BLaER1 treated with 17β-estradiol and CSF1 and Interleukin-3, amounts not matched to agents 10 nM and 100 nM (cell line): ENCODE measurements around the gene IVNS1ABP.
"Not testable (repeated sequence)": the region's sequence is repeated elsewhere in the genome, so short reads cannot be mapped to it uniquely, and the experiment has no call there.

Experiments
- H3K27ac ChIP-seq, 11 experiments: shearing (Covaris generic); formaldehyde crosslinking; 2 replicates each; pipeline ENCODE4 v1.8.1; 2022
- H3K27me3 ChIP-seq, 11 experiments: shearing (Covaris generic); formaldehyde crosslinking; 2 replicates each; pipeline ENCODE4 v1.8.1; 2022
- H3K36me3 ChIP-seq, 11 experiments: shearing (Covaris generic); formaldehyde crosslinking; 2 replicates each; pipeline ENCODE4 v1.8.1; 2022
- H3K4me1 ChIP-seq, 10 experiments: shearing (Covaris generic); formaldehyde crosslinking; 2 replicates each; pipeline ENCODE4 v1.8.1; 2022
- H3K4me2 ChIP-seq, 11 experiments: shearing (Covaris generic); formaldehyde crosslinking; 2 replicates each; pipeline ENCODE4 v1.8.1; 2022
- H3K4me3 ChIP-seq, 10 experiments: shearing (Covaris generic); formaldehyde crosslinking; 2 replicates each; pipeline ENCODE4 v1.8.1; 2022
- H3K9ac ChIP-seq, 11 experiments: shearing (Covaris generic); formaldehyde crosslinking; 2 replicates each; pipeline ENCODE4 v1.8.1; 2022
- H3K9me3 ChIP-seq, 11 experiments: shearing (Covaris generic); formaldehyde crosslinking; replicated peaks in 1 of 11; 2 replicates each; pipeline ENCODE4 v1.8.1; 2022
- H4K20me1 ChIP-seq, 11 experiments: shearing (Covaris generic); formaldehyde crosslinking; 2 replicates each; pipeline ENCODE4 v1.8.1; 2022
- Cebpa-rat ChIP-seq, 11 experiments: shearing (Covaris generic); IDR thresholded peaks; 2 replicates each; pipeline ENCODE4 v1.8.1; 2022

The IVNS1ABP gene

DNA sequence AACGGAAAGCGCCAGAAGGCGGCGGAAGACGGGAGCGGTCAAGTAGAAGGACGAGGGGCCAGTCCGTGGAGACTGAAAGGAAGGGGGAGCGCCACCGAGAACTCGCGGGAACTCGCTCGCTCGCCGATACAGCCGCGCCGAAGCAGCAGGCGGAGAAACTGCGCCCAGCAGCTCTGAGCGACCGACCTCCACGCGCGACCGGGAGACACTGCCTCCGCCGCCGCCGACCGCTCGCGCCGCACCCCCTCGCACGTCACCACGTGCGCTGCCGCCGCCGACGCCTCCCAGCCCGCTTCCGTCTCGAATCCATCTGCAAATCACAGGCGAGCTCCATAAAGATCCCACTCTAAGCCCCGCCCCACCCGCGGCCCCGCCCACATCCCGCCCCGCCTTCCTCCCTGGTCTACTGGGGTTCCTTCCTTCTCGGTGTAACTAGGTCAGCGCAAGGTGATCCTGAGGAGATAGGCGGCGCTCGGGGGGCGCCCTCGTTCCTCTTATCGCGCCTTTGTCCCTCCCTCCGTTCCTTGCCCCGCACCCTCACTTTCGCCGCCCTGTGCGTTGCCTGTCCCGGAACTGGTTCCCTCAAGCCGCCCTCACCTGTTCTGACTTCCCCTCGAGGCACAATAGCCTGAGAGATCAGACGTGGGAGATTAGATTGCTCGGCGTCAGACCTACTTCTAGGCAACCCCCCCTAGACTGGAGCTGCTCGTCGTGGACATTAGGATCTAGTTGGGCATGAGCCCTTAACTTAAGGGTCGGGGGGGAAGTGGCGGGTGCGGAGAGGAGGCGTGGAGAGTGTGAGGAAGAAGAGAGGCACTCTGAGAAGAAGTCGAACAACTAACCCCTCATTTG lies at the start of gene IVNS1ABP:
Gene IVNS1ABP (minus strand): TSS at position 210 of the 852 bp plus-strand sequence. CDS start 7,750 bp downstream, outside the sequence.
- Histone ChIP-seq H3K9me3 (peaks cover 14 to 19% (median 17%) of the 10 kb centered on the region in 11 experiments; a peak in 19 of 22 replicates), H3K4me3 (peak within 1 kb of the TSS; percentile 87 to 100 (median 92)), H3K36me3 (peaks cover 3 to 28% (median 5%) of the 10 kb centered on the region in 11 experiments; a peak in 13 of 22 replicates), H3K4me1 (peaks cover 37 to 49% (median 42%) of the 10 kb centered on the region in 10 experiments), H3K9ac (peak within 1 kb of the TSS; percentile 95 to 100 (median 98)), H3K27ac (peak within 1 kb of the TSS; percentile 95 to 100 (median 98)), H3K27me3 (no peaks in the 10 kb centered on the region), H4K20me1 (peaks cover 38 to 47% (median 43%) of the 10 kb centered on the region in 11 experiments), H3K4me2 (peak within 1 kb of the TSS; percentile 88 to 96 (median 91))
- TF ChIP-seq Cebpa-rat (IDR thresholded peaks at IDR 0.05), result no peak

DNA sequence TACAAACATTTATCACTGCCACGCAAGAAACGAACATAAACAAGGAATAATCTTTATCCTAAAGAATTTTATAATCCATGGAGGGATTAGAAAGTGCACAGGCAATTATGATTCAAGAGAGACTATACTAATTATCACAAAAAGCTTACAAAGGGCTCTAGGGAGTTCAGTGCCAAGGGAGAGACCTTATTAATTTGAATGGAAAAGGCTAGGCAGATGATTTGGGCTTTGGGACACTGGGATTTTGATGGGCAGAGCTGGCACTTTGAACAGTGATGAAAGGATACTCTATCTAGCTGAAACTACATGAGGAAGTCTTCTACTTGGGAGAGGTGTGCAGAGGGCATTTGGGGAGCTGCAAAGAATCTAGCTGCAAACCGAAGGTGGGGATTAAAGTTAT lies 48.9 kb upstream of the IVNS1ABP start:
- Histone ChIP-seq H3K9me3 (peaks cover 8 to 44% (median 11%) of the 10 kb centered on the region in 11 experiments; a peak in 20 of 22 replicates), H3K27ac (no peak overlapping the region), H3K4me1 (peaks cover 0 to 60% (median 5%) of the 10 kb centered on the region in 10 experiments; a peak in 9 of 20 replicates), H3K27me3 (no peaks in the 10 kb centered on the region), H3K36me3 (no peaks in the 10 kb centered on the region), H4K20me1 (no peaks in the 10 kb centered on the region), H3K4me3 (no peak overlapping the region), H3K4me2 (peak overlapping the region in 1 of 11 experiments; percentile 17; a peak in 1 of 22 replicates), H3K9ac (no peak overlapping the region)
- no peak for TF ChIP-seq Cebpa-rat (IDR thresholded peaks at IDR 0.05)

DNA sequence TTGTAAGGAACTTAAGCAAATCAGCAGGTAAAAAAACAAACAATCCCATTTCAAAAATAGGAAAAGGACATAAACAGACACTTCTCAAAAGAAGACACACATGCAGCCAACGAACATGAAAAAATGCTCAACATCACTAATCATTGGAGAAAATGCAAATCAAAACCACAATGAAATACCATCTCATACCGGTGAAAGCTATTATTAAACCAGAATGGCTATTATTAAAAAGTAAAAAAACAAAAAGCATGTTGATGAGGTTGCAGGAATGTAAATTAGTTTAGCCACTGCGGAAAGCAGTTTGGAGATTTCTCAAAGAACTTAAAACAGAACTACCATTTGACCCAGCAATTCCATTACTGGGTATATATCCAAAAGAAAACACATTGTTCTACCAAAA lies 47.5 kb upstream of the IVNS1ABP start:
- H3K4me3 ChIP-seq, H4K20me1 ChIP-seq, H3K36me3 ChIP-seq, H3K27ac ChIP-seq, H3K27me3 ChIP-seq, H3K9ac ChIP-seq: not testable (repeated sequence)
- H3K9me3 ChIP-seq, result peaks cover 17 to 56% (median 21%) of the 10 kb centered on the region in 11 experiments
- peaks cover 0 to 57% (median 5%) of the 10 kb centered on the region in 10 experiments; a peak in 9 of 20 replicates for H3K4me1 ChIP-seq
- H3K4me2 ChIP-seq, result peak overlapping the region in 4 of 11 experiments; percentile 2 to 56 (median 34); a peak in 5 of 22 replicates

DNA sequence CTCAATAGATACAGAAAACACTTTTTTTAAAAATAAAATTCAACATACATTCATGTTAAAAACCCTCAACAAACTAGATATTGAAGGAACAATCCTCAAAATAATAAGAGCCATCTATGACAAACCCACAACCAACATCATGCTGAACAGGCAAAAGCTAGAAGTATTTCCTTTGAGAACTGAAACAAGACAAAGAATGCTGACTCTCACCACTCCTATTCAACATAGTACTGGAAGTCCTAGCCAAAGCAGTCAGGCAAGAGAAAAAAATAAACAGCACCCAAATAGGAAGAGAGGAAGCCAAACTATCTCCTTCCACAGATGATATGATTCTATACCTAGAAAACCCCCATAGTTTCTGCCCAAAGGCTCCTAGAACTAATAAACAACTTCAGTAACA lies 46.2 kb upstream of the IVNS1ABP start:
- Histone ChIP-seq H3K27me3 (no peaks in the 10 kb centered on the region), H3K27ac (peak overlapping the region in 3 of 11 experiments; percentile 34 to 51 (median 42); a peak in 5 of 22 replicates), H3K4me2 (peak overlapping the region in 3 of 11 experiments; percentile 23 to 56 (median 53); a peak in 4 of 22 replicates), H3K36me3 (no peaks in the 10 kb centered on the region), H4K20me1 (no peaks in the 10 kb centered on the region), H3K9me3 (peaks cover 17 to 56% (median 26%) of the 10 kb centered on the region in 11 experiments), H3K4me3 (no peak overlapping the region), H3K9ac (no peak overlapping the region), H3K4me1 (peaks cover 0 to 44% (median 5%) of the 10 kb centered on the region in 10 experiments; a peak in 8 of 20 replicates)
- no peak for TF ChIP-seq Cebpa-rat (IDR thresholded peaks at IDR 0.05)

DNA sequence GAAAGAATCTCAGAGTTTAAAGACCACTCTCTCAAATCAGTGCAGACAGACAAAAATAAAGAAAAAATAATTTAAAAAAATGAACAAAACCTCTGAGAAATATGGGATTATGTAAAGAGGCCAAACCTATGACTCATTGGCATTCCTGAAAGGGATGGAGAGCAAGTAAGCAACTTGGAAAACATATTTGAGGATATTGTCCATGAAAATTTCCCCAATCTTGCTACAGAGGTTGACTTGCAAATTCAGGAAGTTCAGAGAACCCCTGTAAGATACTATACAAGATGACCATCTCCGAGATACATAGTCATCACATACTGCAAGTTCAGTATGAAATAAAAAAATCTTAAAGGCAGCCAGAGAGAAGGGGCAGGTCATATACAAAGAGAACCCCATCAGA lies 43.7 kb upstream of the IVNS1ABP start:
- peaks cover 0 to 33% (median 5%) of the 10 kb centered on the region in 10 experiments; a peak in 8 of 20 replicates for H3K4me1 ChIP-seq
- H4K20me1 ChIP-seq, result no peaks in the 10 kb centered on the region
- H3K36me3 ChIP-seq, result no peaks in the 10 kb centered on the region
- no peak overlapping the region for H3K27ac ChIP-seq
- no peaks in the 10 kb centered on the region for H3K27me3 ChIP-seq
- no peak overlapping the region for H3K4me2 ChIP-seq
- no peak overlapping the region for H3K9ac ChIP-seq
- peaks cover 17 to 64% (median 29%) of the 10 kb centered on the region in 11 experiments for H3K9me3 ChIP-seq
- no peak overlapping the region for H3K4me3 ChIP-seq
- no peak for TF ChIP-seq Cebpa-rat (IDR thresholded peaks at IDR 0.05)

DNA sequence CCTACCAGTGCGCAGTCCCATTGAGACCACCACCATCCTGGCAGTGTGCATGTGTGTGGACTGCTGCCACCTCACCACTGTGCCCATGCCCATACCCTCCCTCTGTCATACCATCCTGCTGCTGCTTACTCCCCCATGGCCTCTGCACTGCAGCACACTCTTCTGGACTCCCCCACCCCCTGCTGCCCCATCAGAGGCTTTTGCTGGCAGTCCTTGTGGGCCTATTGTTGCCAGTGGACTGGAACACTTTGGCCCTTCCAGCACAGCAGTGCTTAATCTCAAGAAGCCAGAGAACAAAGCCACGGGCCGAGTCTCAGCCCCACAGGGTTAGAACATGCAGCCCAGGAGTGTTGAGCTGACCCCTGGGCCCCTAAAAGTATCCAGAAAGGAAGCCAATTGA lies 41.9 kb upstream of the IVNS1ABP start:
- Histone ChIP-seq H3K4me1 (peaks cover 0 to 16% (median 0%) of the 10 kb centered on the region in 10 experiments; a peak in 5 of 20 replicates), H3K27ac (no peak overlapping the region)

DNA sequence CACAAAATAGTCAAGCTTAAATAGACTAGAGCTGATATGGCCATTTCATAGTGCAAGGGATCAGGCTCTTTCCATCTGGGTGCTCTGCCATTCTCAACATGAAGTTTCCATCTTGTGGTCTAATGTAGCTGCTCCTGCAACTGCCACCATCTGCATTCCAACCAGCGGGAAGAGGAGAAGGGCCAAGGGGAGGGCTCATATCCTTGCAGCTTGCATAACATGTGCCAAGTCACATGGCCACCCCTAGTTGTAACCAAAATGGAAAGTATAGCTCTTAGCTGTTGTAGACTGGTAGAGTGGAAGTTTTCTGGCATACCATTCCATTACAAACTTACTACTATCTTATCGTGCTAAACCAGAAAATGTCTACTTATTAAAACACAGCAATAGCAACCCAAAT lies 38.9 kb upstream of the IVNS1ABP start:
- H3K36me3 ChIP-seq, result no peaks in the 10 kb centered on the region
- no peaks in the 10 kb centered on the region for H3K27me3 ChIP-seq
- peaks cover 0 to 17% (median 9%) of the 10 kb centered on the region in 10 experiments; a peak in 12 of 20 replicates for H3K4me1 ChIP-seq
- H3K4me3 ChIP-seq, result no peak overlapping the region
- no peaks in the 10 kb centered on the region for H4K20me1 ChIP-seq
- H3K4me2 ChIP-seq, result no peak overlapping the region
- no peak overlapping the region for H3K27ac ChIP-seq
- peaks cover 8 to 27% (median 17%) of the 10 kb centered on the region in 11 experiments; a peak in 20 of 22 replicates for H3K9me3 ChIP-seq
- no peak for TF ChIP-seq Cebpa-rat (IDR thresholded peaks at IDR 0.05)
- no peak overlapping the region for H3K9ac ChIP-seq

More for the DNA sequence above, 41.9 kb upstream of the IVNS1ABP start:
- no peak overlapping the region for H3K4me3 ChIP-seq
- H3K36me3 ChIP-seq, result no peaks in the 10 kb centered on the region
- no peak overlapping the region for H3K9ac ChIP-seq
- H4K20me1 ChIP-seq, result no peaks in the 10 kb centered on the region
- no peak for TF ChIP-seq Cebpa-rat (IDR thresholded peaks at IDR 0.05)
- H3K9me3 ChIP-seq, result peaks cover 17 to 54% (median 29%) of the 10 kb centered on the region in 11 experiments
- H3K4me2 ChIP-seq, result no peak overlapping the region
- no peaks in the 10 kb centered on the region for H3K27me3 ChIP-seq

DNA sequence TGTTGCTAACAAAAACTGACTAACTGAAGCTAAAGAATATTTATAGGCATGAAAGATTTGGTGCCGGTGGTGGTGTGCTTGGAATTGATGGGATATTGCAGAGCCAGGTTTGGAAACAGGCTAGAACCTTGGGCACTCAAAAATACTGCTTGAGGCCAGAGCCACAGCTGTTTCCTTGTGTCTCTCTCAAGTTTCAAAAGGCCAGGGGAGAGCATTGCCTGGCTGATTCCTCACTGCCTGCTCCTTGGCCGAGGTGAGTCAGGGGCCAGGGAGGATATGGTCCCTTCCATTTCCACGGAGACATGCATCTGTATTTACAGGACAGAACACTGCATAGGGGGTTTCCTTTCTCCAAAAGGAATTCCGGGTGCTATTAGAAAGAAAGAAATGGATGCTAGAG lies 36.1 kb upstream of the IVNS1ABP start:
- no peaks in the 10 kb centered on the region for H3K36me3 ChIP-seq
- TF ChIP-seq Cebpa-rat (IDR thresholded peaks at IDR 0.05), result no peak
- H3K9ac ChIP-seq, result no peak overlapping the region

More for the DNA sequence above, 36.1 kb upstream of the IVNS1ABP start:
- Histone ChIP-seq H4K20me1 (no peaks in the 10 kb centered on the region), H3K4me3 (no peak overlapping the region), H3K4me2 (0 out of 22 replicates have a peak overlapping the region, but pooled peaks of 1 of the 11 experiments have one; percentile 22), H3K4me1 (peaks cover 0 to 37% (median 9%) of the 10 kb centered on the region in 10 experiments; a peak in 13 of 20 replicates), H3K27me3 (no peaks in the 10 kb centered on the region), H3K27ac (no peak overlapping the region), H3K9me3 (peaks cover 0 to 8% (median 0%) of the 10 kb centered on the region in 11 experiments; a peak in 3 of 22 replicates)
